ENCODE measurements around the gene KCNIP3.
"Not testable (repeated sequence)": the region's sequence is repeated elsewhere in the genome, so short reads cannot be mapped to it uniquely, and the experiment has no call there.

The KCNIP3 gene

DNA sequence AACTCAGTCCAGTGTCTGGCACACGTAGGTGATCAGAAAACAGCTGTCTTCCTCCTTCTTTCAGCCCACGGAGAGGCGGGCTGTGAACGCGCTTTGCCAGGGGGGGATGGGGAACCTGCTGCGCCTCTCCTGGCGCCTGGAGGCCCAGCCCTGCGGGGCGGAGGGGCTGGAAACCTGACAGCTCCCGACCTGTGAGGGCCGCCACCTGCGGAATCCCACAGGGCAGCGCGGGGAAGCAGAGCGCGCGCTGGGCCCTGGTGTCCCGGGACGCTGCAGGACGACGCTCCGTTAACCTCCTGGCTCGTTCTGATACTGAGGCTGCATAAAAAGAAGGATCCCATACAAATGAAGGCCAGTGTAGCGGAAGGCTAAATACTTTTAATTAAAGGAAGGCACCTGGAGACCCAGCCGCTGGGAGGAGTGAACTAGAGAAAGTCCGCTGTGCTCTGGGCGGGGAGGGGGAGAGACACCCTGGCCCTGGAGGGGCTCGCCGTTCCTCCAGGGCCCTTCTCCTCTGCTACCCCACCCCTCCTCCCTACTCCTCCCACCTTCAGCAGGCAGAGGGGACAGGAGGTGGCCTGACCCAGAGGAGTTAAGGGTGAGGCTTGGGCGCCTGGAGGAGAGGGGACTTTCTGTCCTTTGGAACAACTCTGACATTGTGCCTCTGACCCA lies 130.2 kb downstream of the KCNIP3 start:
- not testable (repeated sequence) for DNase-seq

DNA sequence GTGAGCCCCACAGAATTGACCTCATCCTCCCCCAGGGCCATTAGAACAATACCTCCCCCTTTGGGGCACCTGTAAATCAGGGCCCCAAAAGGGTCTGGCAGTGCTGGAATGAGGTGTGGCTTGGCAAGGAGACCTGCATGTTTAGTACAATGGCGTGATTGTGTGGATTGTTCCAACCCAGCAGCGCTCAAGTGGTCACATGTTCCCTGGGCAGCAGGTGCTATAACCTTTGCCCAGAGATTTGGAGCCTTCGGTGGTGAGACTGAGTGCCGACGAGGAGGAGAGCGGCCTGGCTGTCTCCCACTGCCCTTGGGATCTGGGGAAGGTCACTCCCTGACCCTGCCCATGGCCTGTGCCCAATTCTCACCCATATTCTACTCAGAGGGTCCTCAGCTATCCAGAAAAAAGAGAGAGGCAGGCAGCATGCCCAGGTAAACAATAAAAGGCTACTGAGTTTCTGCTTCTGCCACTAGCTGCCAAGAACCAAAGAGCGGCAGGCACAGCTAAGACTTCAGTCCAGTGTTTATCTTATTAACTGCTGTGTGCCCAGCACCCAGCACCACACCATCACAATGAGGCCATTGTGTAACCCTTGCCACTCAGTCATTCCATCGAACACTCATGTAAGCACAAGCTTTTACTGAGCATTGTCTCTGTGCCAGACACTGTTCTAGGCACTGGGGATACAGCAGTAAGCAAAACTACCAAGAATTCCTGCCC lies 132.8 kb downstream of the KCNIP3 start:
- not testable (repeated sequence) for DNase-seq

DNA sequence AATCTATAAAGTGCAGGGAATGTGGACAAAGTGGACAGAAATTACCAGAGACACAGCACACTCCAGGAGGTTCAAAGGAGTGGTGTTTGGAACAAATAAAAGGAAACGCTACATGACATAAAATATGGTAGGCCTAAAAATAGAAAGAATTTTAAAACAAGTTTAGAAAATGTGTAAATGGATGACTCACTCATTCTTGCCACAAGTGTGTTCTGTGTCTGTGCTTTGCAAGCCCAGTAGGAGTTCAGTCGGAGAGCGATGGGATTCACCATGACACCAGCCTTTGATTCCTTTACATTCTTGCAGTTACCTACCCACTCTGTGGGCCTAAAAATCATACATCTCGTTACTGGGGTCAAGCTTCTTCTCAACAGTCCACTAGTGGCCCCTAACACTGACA lies 136.2 kb downstream of the KCNIP3 start:
- DNase-seq = not testable (repeated sequence)

DNA sequence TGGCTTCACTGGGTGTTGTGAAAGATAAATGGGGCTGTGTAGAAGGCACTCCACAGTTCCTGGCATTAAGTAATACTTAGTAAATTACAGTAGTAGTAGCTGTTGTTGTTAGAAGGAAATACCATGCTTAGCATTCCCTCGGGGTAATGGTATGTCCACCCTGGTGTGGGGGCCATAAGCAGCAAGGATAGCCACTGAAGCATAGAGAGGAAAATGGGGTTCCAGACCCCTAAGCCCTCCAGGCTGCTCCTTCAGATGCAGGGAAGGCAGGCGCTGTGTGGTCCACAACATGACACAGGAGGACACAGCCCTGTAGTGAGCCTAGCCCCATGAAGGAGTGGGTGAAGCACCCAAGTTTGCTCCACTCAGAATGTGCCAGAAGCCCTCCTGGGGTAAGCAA lies 136.8 kb downstream of the KCNIP3 start:
- DNase-seq = not testable (repeated sequence)

DNA sequence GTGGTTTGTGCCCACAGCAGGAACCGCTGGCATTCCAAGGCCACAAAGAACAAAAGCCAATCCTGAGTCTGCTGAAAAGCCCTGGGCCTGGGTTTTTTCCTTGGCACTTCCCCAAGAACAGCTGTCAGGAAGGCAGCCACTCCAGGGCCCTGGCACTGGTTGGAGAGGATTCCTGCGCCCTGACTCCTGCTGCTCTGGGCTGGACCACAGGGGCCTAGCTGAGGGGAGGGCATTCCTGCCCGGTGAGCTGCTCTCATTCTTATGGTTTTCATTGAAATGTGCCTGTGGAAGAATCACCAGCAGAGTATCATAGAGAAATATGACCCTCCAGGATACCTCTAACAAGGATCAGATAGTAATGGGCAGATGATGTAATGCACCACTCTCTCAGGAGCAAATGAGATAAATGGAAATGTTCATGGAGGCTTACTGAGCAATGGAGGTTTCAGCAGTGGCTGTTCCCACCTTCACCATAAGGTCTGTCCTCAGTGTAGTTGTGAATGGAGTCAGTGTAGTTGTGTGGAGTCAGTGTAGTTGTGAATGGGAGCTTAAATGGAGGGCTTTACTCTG lies 137.4 kb downstream of the KCNIP3 start:
- not testable (repeated sequence) for DNase-seq

DNA sequence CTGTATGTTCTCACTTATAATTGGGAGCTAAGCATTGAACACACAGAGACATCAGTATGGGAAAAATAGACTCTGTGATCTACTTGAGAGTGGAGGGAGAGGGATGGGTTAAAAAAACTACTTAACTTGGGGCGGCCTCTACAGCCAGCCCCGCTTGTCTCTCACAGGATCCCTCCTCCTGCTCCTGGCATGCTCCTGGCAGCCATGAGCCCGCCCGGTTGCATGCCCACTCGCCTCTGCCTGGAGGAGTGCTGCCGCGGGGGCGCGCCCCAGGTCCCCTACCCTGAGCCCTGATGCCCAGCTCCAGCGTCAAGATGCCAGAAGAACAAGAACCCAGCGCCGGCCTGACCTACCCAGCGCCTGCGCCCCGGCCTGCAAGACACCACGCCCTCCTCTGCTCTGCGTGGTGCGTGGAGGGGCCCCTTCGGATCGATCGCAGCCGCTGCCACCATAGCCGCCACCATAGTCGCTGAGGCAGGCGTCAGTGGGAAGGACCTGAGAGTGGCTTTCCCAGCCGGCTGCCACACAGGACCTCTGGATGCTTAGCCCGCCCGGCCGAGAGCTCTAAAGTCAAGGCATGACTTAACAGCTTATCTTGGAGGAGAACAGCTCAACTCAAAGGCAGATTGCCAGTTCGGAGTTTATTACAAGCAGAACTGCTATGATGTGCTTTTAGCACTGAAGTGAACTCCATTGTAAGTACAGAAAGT lies 138.2 kb downstream of the KCNIP3 start:
- not testable (repeated sequence) for DNase-seq
